ENCODE results near the gene HYCC1.
"Not testable (repeated sequence)": the region's sequence is repeated elsewhere in the genome, so short reads cannot be mapped to it uniquely, and the experiment has no call there.

HYCC1 gene

DNA sequence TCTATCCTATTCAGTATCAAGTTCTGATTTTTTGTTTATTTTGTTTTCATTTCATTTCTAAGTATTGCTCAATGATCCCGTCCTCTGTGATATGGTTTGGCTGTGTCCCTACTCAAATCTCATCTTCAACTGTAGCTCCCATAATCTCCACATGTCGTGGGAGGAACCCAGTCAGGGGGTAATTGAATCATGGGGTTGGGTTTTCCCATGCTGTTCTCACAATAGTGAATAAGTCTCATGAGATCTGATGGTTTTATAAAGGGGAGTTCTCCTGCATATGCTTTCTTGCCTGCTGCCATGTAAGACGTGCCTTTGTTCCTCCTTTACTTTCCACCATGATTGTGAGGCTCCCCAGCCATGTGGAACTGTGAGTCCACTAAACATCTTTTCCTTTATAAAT, 39.3 kb downstream of the HYCC1 start:
- H3K27ac ChIP-seq (ENCODE audit: extremely low read depth, low read depth, low read length); H3K4me3 ChIP-seq (ENCODE audit: low read depth, low read length); H3K4me1 ChIP-seq (ENCODE audit: control insufficient read depth, insufficient read depth, low read length); H3K9me3 ChIP-seq (ENCODE audit: control insufficient read depth, insufficient read depth, low read depth, low read length); CTCF ChIA-PET; POLR2A ChIA-PET: not testable (repeated sequence)
- peaks cover 8 to 23% of the 10 kb centered on the region in 2 experiments for H3K36me3 ChIP-seq (ENCODE audit: control insufficient read depth in 2 of 2, insufficient read depth in 1 of 2, low read length in 2 of 2)

DNA sequence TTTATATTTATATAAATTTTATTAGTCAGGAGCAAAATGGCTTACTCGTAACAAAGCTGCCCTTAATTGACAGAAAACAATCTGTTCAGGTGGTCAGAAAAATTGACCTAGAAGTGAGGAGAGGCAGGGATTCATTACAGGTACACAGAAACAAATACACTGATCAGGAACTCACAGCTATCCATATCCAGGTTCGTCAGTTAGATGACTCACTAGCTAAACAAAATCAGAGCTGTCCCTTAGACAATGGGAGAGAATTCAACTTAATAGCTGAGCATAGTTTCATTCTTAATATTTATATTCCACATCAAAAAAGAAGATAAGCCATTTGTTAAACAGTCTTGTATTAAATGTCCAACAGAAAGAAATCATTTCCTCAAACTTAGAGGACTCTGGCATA, 41.7 kb downstream of the HYCC1 start:
- H3K4me1 ChIP-seq (ENCODE audit: control insufficient read depth, insufficient read depth, low read length), result no peaks in the 10 kb centered on the region
- no peak overlapping the region for H3K4me3 ChIP-seq (ENCODE audit: low read depth, low read length)
- H3K9me3 ChIP-seq (ENCODE audit: control insufficient read depth, insufficient read depth, low read depth, low read length), result no peaks in the 10 kb centered on the region
- ChIA-PET POLR2A (no interaction called here), CTCF (no interaction called here)
- no peak for TF ChIP-seq YY2 (tag by site-specific recombination; IDR thresholded peaks at IDR 0.05)
- TF ChIP-seq KLF8 (tag by site-specific recombination; IDR thresholded peaks at IDR 0.05), result no peak
- H3K27ac ChIP-seq (ENCODE audit: extremely low read depth, low read depth, low read length), result no peak overlapping the region
- peaks cover 8 to 23% of the 10 kb centered on the region in 2 experiments for H3K36me3 ChIP-seq (ENCODE audit: control insufficient read depth in 2 of 2, insufficient read depth in 1 of 2, low read length in 2 of 2)

DNA sequence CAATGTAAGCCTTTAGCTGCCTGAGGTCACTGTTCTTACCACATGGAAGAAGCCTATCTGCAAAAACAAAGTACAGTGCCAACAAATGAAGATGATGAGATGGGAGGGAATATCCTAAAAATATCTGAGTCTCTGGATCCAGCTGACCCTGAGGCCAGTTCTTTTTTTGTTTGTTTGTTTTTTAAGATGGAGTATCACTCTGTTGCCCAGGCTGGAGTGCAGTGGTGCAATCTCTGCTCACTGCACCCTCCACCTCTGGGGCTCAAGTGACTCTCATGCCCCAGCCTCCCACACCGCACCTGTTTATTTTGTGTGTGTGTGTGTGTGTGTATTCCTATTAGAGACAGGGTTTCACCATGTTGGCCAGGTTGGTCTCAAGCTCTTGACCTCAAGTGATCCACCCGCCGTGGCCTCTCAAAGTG, 44.9 kb downstream of the HYCC1 start:
- peaks cover 0 to 7% of the 10 kb centered on the region in 2 experiments for H3K36me3 ChIP-seq (ENCODE audit: control insufficient read depth in 2 of 2, insufficient read depth in 1 of 2, low read length in 2 of 2)
- no peak overlapping the region for H3K27ac ChIP-seq (ENCODE audit: extremely low read depth, low read depth, low read length)
- TF ChIP-seq ZNF555 (tag by site-specific recombination; conservative IDR thresholded peaks at IDR 0.05) (no peak), YY1 (tag by site-specific recombination; IDR thresholded peaks at IDR 0.05) (no peak), BCL11A (tag by site-specific recombination; IDR thresholded peaks at IDR 0.05; ENCODE audit: low read depth) (no peak), ZSCAN18 (tag by site-specific recombination; IDR thresholded peaks at IDR 0.05) (no peak), YY2 (tag by site-specific recombination; IDR thresholded peaks at IDR 0.05) (no peak), ZNF174 (tag by site-specific recombination; IDR thresholded peaks at IDR 0.05) (no peak), ZNF214 (tag by site-specific recombination; IDR thresholded peaks at IDR 0.05; ENCODE audit: borderline replicate concordance) (no peak), ZNF621 (tag by site-specific recombination; IDR thresholded peaks at IDR 0.05) (no peak), ZFP37 (tag by site-specific recombination; IDR thresholded peaks at IDR 0.05) (no peak), ZNF18 (tag by site-specific recombination; IDR thresholded peaks at IDR 0.05) (no peak), ZNF239 (tag by site-specific recombination; IDR thresholded peaks at IDR 0.05) (no peak)
- TF ChIP-seq, protein P1, sequence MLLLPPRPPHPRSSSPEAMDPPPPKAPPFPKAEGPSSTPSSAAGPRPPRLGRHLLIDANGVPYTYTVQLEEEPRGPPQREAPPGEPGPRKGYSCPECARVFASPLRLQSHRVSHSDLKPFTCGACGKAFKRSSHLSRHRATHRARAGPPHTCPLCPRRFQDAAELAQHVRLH (tag by site-specific recombination; IDR thresholded peaks at IDR 0.05), result no peak
- H3K9me3 ChIP-seq (ENCODE audit: control insufficient read depth, insufficient read depth, low read depth, low read length), result no peaks in the 10 kb centered on the region
- POLR2A ChIA-PET, result no interaction called here
- H3K4me3 ChIP-seq (ENCODE audit: low read depth, low read length), result no peak overlapping the region
- CTCF ChIA-PET, result no interaction called here
- no peaks in the 10 kb centered on the region for H3K4me1 ChIP-seq (ENCODE audit: control insufficient read depth, insufficient read depth, low read length)

Measured in HEK293 (cell line).